ENCODE data around the gene CFAP46. TPM values are rescaled to one million over a fixed set of nuclear protein-coding genes. Genes with fewer than 3 reads are reported as not detected.

Gene CFAP46
- total and polyA plus RNA-seq, 4 donors, result 3.1 to 18.8 (median 7.1) TPM

- no peaks in the 10 kb centered on the region for H3K36me3 ChIP-seq (ENCODE audit: control insufficient read depth in 4 of 4, insufficient read depth in 4 of 4, low read length in 4 of 4)
- WGBS, 2 donors, result 82 to 91% methylated on average over 35 of the region's 35 CpGs
- ATAC-seq (ENCODE audit: insufficient read depth, low FRiP score) (no peak), DNase-seq (peak in 1 of 3 donors; percentile 6)
- H3K4me3 ChIP-seq, result no peak overlapping the region
- no peak for TF ChIP-seq CTCF (IDR thresholded peaks at IDR 0.05; ENCODE audit: control extremely low read depth, extremely low read depth)
- peaks cover 0 to 7% (median 0%) of the 10 kb centered on the region in 4 donors for H3K9me3 ChIP-seq (ENCODE audit: control insufficient read depth in 4 of 4, insufficient read depth in 3 of 4, low read length in 3 of 4)
- H3K4me1 ChIP-seq (ENCODE audit: control insufficient read depth in 5 of 5, insufficient read depth in 5 of 5, low read length in 5 of 5), result peaks cover 0 to 6% (median 0%) of the 10 kb centered on the region in 5 donors
- H3K27me3 ChIP-seq (ENCODE audit: control insufficient read depth in 3 of 3, insufficient read depth in 3 of 3, low read length in 2 of 3), result peaks cover 0 to 13% (median 0%) of the 10 kb centered on the region in 3 donors
- no peak overlapping the region for H3K27ac ChIP-seq (ENCODE audit: low read depth in 1 of 2, low read length in 1 of 2)
- H3K9ac ChIP-seq (ENCODE audit: insufficient read depth in 1 of 2, low read length in 2 of 2), result no peak overlapping the region
Observed at GRCh38 chr10:132880128-132880981, 62.0 kb downstream of the CFAP46 start.

- 33 to 47% methylated on average over 38 of the region's 38 CpGs for WGBS, 2 donors
- TF ChIP-seq CTCF (IDR thresholded peaks at IDR 0.05; ENCODE audit: control extremely low read depth, extremely low read depth), result no peak
- H3K9me3 ChIP-seq (ENCODE audit: control insufficient read depth in 4 of 4, insufficient read depth in 3 of 4, low read length in 3 of 4), result peaks cover 0 to 7% (median 0%) of the 10 kb centered on the region in 4 donors
- ATAC-seq (ENCODE audit: insufficient read depth, low FRiP score) (no peak), DNase-seq (peak in 1 of 3 donors; percentile 20)
- no peak overlapping the region for H3K9ac ChIP-seq (ENCODE audit: insufficient read depth in 1 of 2, low read length in 2 of 2)
- H3K4me1 ChIP-seq (ENCODE audit: control insufficient read depth in 5 of 5, insufficient read depth in 5 of 5, low read length in 5 of 5), result peaks cover 0 to 6% (median 0%) of the 10 kb centered on the region in 5 donors
- peaks cover 0 to 13% (median 0%) of the 10 kb centered on the region in 3 donors for H3K27me3 ChIP-seq (ENCODE audit: control insufficient read depth in 3 of 3, insufficient read depth in 3 of 3, low read length in 2 of 3)
- H3K27ac ChIP-seq (ENCODE audit: low read depth in 1 of 2, low read length in 1 of 2), result no peak overlapping the region
- no peak overlapping the region for H3K4me3 ChIP-seq
- H3K36me3 ChIP-seq (ENCODE audit: control insufficient read depth in 4 of 4, insufficient read depth in 4 of 4, low read length in 4 of 4), result no peaks in the 10 kb centered on the region
Observed at GRCh38 chr10:132879408-132880127, 62.8 kb downstream of the CFAP46 start.

GRCh38 chr10:132878730-132879407, 63.5 kb downstream of the CFAP46 start:
- 57 to 61% methylated on average over 25 of the region's 25 CpGs for WGBS, 2 donors
- DNase-seq (no peak), ATAC-seq (ENCODE audit: insufficient read depth, low FRiP score) (no peak)
- H3K4me1 ChIP-seq (ENCODE audit: control insufficient read depth in 5 of 5, insufficient read depth in 5 of 5, low read length in 5 of 5), result peaks cover 0 to 6% (median 0%) of the 10 kb centered on the region in 5 donors
- peaks cover 0 to 7% (median 0%) of the 10 kb centered on the region in 4 donors for H3K9me3 ChIP-seq (ENCODE audit: control insufficient read depth in 4 of 4, insufficient read depth in 3 of 4, low read length in 3 of 4)
- H3K36me3 ChIP-seq (ENCODE audit: control insufficient read depth in 4 of 4, insufficient read depth in 4 of 4, low read length in 4 of 4), result no peaks in the 10 kb centered on the region
- no peak for TF ChIP-seq CTCF (IDR thresholded peaks at IDR 0.05; ENCODE audit: control extremely low read depth, extremely low read depth)
- H3K9ac ChIP-seq (ENCODE audit: insufficient read depth in 1 of 2, low read length in 2 of 2), result no peak overlapping the region
- no peak overlapping the region for H3K4me3 ChIP-seq
- no peak overlapping the region for H3K27ac ChIP-seq (ENCODE audit: low read depth in 1 of 2, low read length in 1 of 2)
- peaks cover 0 to 13% (median 2%) of the 10 kb centered on the region in 3 donors for H3K27me3 ChIP-seq (ENCODE audit: control insufficient read depth in 3 of 3, insufficient read depth in 3 of 3, low read length in 2 of 3)

Data from lung (tissue), 12 donors.